Mesendoderm (in vitro differentiated cells): ENCODE results near the gene OR5A1.

Experiments
- DNase-seq: peaks from one replicate; pipeline ENCODE4 v3.0.0; 2013
- H2AK5ac ChIP-seq: 2 replicates; pipeline ENCODE4 v1.6.1; 2013; ENCODE audit warnings: low read length, inconsistent platforms
- H2BK120ac ChIP-seq: 2 replicates; pipeline ENCODE4 v1.6.1; 2013; ENCODE audit warnings: low read depth, mild to moderate bottlenecking, low read length, moderate library complexity, mixed read lengths
- H2BK15ac ChIP-seq: replicated peaks from 2 replicates; pipeline ENCODE4 v1.6.1; 2013; ENCODE audit warnings: low read depth, mild to moderate bottlenecking, moderate library complexity
- H2BK5ac ChIP-seq: 2 replicates; pipeline ENCODE4 v1.6.1; 2013; ENCODE audit warnings: low read length, inconsistent platforms
- H3K18ac ChIP-seq: 2 replicates; pipeline ENCODE4 v1.6.1; 2013; ENCODE audit warnings: mild to moderate bottlenecking, low read length, mixed read lengths
- H3K23ac ChIP-seq: one replicate; pipeline ENCODE4 v1.6.1; 2013; ENCODE audit warnings: low read length
- H3K27ac ChIP-seq: 2 replicates; pipeline ENCODE4 v1.5.1; 2013; ENCODE audit warnings: low read depth, mild to moderate bottlenecking, inconsistent platforms, low read length, moderate library complexity
- H3K27me3 ChIP-seq: 2 replicates; pipeline ENCODE4 v1.6.1; 2013; ENCODE audit warnings: low read length, control low read depth, mild to moderate bottlenecking, inconsistent platforms; ENCODE audit not compliant: insufficient read depth, poor library complexity
- H3K36me3 ChIP-seq: 2 replicates; pipeline ENCODE4 v1.6.1; 2013; ENCODE audit warnings: low read length, inconsistent platforms; ENCODE audit not compliant: control insufficient read depth, insufficient read depth
- H3K4ac ChIP-seq: one replicate; pipeline ENCODE4 v1.6.1; 2013; ENCODE audit warnings: low read depth, mild to moderate bottlenecking, low read length, moderate library complexity
- H3K4me1 ChIP-seq: 2 replicates; pipeline ENCODE4 v1.6.1; 2013; ENCODE audit warnings: low read depth, low read length, inconsistent platforms; ENCODE audit not compliant: control insufficient read depth
- H3K4me2 ChIP-seq: 2 replicates; pipeline ENCODE4 v1.6.1; 2013; ENCODE audit warnings: low read length
- H3K4me3 ChIP-seq: 2 replicates; pipeline ENCODE4 v1.5.1; 2013; ENCODE audit warnings: mild to moderate bottlenecking, low read length
- H3K56ac ChIP-seq: one replicate; pipeline ENCODE4 v1.6.1; 2013; ENCODE audit warnings: low read length
- H3K79me1 ChIP-seq: 2 replicates; pipeline ENCODE4 v1.6.1; 2013; ENCODE audit warnings: low read length, inconsistent platforms
- H3K79me2 ChIP-seq: 2 replicates; pipeline ENCODE4 v1.6.1; 2013; ENCODE audit warnings: mild to moderate bottlenecking, low read length; ENCODE audit not compliant: control insufficient read depth, insufficient read depth
- H3K9ac ChIP-seq: 2 replicates; pipeline ENCODE4 v1.6.1; 2013; ENCODE audit warnings: low read length, inconsistent platforms
- H4K5ac ChIP-seq: one replicate; pipeline ENCODE4 v1.6.1; 2013; ENCODE audit warnings: low read length
- H4K8ac ChIP-seq: one replicate; pipeline ENCODE4 v1.6.1; 2013; ENCODE audit warnings: low read depth, mild to moderate bottlenecking, control low read depth, low read length, moderate library complexity
- WGBS: extraction: QIAGEN DNeasy Blood & Tissue Kit; methylation state at CpG from one replicate; pipeline ENCODE4 v1.1.7; 2013; ENCODE audit warnings: low lambda C conversion rate, missing lambda C conversion rate; ENCODE audit not compliant: insufficient coverage; ENCODE audit errors: extremely low coverage; 5-methylcytosine and 5-hydroxymethylcytosine counted together

Gene OR5A1

DNA sequence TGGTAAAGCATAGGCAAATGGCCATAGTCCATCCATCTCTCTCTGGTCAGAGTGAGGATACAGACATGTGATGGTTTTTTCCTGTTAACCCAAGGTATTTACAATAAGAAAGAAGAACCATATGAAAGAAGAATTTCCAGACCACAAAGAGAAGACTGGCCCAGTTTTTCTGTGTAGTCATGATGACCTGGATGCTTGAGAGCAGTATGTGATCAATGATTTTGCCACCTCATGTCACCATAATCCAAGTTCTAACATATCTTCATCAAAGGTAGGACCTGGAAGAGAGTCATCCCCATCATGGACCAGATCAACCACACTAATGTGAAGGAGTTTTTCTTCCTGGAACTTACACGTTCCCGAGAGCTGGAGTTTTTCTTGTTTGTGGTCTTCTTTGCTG is 20.4 kb downstream of the OR5A1 start, which contains the start of gene OR4D6:
TSS of gene OR4D6 (plus strand) at position 301 of the 400 bp plus-strand sequence. CDS start at position 301, 0 bp downstream.
- Histone ChIP-seq H3K18ac (no peak within 1 kb of the TSS), H3K4ac (no peak within 1 kb of the TSS), H2BK15ac (no peak within 1 kb of the TSS), H2AK5ac (no peak within 1 kb of the TSS), H3K27me3 (no peaks in the 10 kb centered on the region), H2BK5ac (no peak within 1 kb of the TSS), H3K79me2 (no peaks in the 10 kb centered on the region), H3K23ac (no peak within 1 kb of the TSS), H3K4me2 (no peak within 1 kb of the TSS), H3K36me3 (no peaks in the 10 kb centered on the region), H4K5ac (no peak within 1 kb of the TSS), H4K8ac (no peak within 1 kb of the TSS), H3K9ac (no peak within 1 kb of the TSS), H3K4me1 (no peaks in the 10 kb centered on the region), H2BK120ac (no peak within 1 kb of the TSS), H3K79me1 (no peaks in the 10 kb centered on the region), H3K27ac (no peak within 1 kb of the TSS), H3K4me3 (no peak within 1 kb of the TSS), H3K56ac (no peak within 1 kb of the TSS)
- WGBS: no CpG with 5 or more reads among the region's 2 CpGs
- DNase-seq: no peak

DNA sequence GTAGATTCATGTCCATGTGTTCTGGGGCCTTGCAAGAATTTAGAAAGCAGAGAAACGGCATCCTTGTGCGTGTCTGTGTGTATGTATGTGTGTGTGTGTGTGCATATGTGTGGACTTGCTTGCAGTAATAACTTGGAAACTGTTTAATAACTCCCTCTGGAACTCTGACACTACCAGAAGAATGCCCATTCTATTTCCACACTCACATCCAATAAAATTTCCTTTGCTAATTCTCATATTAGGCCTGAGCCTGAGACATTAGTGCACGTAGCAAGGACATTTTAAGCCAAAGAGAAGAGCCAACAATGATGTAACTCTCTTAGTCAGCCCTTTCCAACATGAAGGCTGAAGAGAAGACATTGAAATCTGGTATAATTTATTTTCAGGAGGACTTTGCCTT is 23.6 kb downstream of the OR5A1 start:
- H3K79me2 ChIP-seq: no peaks in the 10 kb centered on the region
- no peak overlapping the region for H3K56ac ChIP-seq
- H4K5ac ChIP-seq: no peak overlapping the region
- no peak overlapping the region for H3K18ac ChIP-seq
- no peak overlapping the region for H4K8ac ChIP-seq
- no peak overlapping the region for H2AK5ac ChIP-seq
- H3K4me3 ChIP-seq: no peak overlapping the region
- H2BK120ac ChIP-seq: no peak overlapping the region
- no peaks in the 10 kb centered on the region for H3K4me1 ChIP-seq
- no peaks in the 10 kb centered on the region for H3K36me3 ChIP-seq
- no peak for DNase-seq
- no peak overlapping the region for H3K4ac ChIP-seq
- H2BK15ac ChIP-seq: no peak overlapping the region
- H3K9ac ChIP-seq: no peak overlapping the region
- no CpG with 5 or more reads among the region's 3 CpGs for WGBS
- H3K79me1 ChIP-seq: no peaks in the 10 kb centered on the region
- H3K27ac ChIP-seq: no peak overlapping the region
- no peak overlapping the region for H2BK5ac ChIP-seq
- no peaks in the 10 kb centered on the region for H3K27me3 ChIP-seq
- H3K4me2 ChIP-seq: no peak overlapping the region
- H3K23ac ChIP-seq: no peak overlapping the region

DNA sequence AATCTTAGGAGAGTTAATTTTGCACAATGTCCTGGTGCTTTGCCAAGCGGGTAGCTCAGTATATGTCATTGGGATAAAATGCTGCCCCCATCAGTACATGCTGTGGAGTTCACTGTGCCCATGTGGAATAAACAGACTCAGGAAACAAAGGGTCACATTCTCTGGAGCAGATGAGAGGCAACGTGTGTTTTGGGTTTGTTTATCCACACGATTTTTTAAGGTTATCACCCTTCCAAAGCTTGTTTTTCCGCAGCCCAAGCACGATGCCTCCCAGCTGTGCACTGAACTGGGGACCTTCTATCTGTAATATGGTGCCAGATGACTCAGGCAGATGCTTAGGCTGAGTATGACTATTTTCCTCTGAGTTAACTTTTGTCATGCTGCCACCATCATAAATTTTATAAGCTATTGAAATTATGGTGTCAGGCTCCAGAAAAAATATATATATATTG is 26.9 kb downstream of the OR5A1 start:
- H3K36me3 ChIP-seq: no peaks in the 10 kb centered on the region
- no peak overlapping the region for H3K4ac ChIP-seq
- H3K79me2 ChIP-seq: no peaks in the 10 kb centered on the region
- DNase-seq: peak; percentile 21
- no CpG with 5 or more reads among the region's 5 CpGs for WGBS
- H2BK5ac ChIP-seq: no peak overlapping the region
- no peak overlapping the region for H3K23ac ChIP-seq
- no peaks in the 10 kb centered on the region for H3K79me1 ChIP-seq
- H4K5ac ChIP-seq: no peak overlapping the region
- no peak overlapping the region for H3K56ac ChIP-seq
- no peaks in the 10 kb centered on the region for H3K4me1 ChIP-seq
- H3K9ac ChIP-seq: no peak overlapping the region
- no peak overlapping the region for H2BK120ac ChIP-seq
- no peak overlapping the region for H2AK5ac ChIP-seq
- no peak overlapping the region for H2BK15ac ChIP-seq
- no peak overlapping the region for H3K4me2 ChIP-seq
- H3K27ac ChIP-seq: no peak overlapping the region
- H3K18ac ChIP-seq: no peak overlapping the region
- H4K8ac ChIP-seq: no peak overlapping the region
- no peak overlapping the region for H3K4me3 ChIP-seq
- no peaks in the 10 kb centered on the region for H3K27me3 ChIP-seq

DNA sequence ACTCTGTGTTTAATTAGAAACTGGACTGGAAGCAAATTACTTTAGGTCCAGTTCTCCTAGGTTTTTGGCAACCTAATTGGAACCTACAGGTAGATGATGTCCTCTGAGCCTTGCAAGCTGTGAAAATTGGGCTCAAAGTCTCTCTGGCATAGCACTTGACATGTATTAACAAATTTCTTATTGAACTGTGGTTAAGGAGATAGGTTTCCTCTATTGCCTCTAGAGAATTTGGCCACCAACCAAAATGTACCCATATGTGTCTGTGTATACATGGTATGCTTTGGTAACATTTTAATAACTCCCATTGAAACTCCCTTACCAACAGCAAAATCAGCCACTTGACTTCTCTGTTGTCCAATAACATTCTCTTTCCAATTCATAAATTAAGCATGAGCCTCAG is 36.7 kb downstream of the OR5A1 start, which contains the start of gene OR4D10:
TSS of gene OR4D10 (plus strand) at position 301 of the 400 bp plus-strand sequence. CDS start 4,115 bp downstream, outside the sequence.
- Histone ChIP-seq H3K27me3 (no peaks in the 10 kb centered on the region), H3K4me2 (no peak within 1 kb of the TSS), H2AK5ac (no peak within 1 kb of the TSS), H3K18ac (no peak within 1 kb of the TSS), H3K9ac (no peak within 1 kb of the TSS), H3K27ac (no peak within 1 kb of the TSS), H2BK5ac (no peak within 1 kb of the TSS), H3K4me1 (no peaks in the 10 kb centered on the region), H3K36me3 (no peaks in the 10 kb centered on the region), H2BK15ac (no peak within 1 kb of the TSS), H3K4ac (no peak within 1 kb of the TSS), H3K79me1 (no peaks in the 10 kb centered on the region), H3K23ac (no peak within 1 kb of the TSS), H4K8ac (no peak within 1 kb of the TSS), H4K5ac (no peak within 1 kb of the TSS), H3K4me3 (no peak within 1 kb of the TSS), H2BK120ac (no peak within 1 kb of the TSS), H3K79me2 (no peaks in the 10 kb centered on the region), H3K56ac (no peak within 1 kb of the TSS)
- DNase-seq: no peak

DNA sequence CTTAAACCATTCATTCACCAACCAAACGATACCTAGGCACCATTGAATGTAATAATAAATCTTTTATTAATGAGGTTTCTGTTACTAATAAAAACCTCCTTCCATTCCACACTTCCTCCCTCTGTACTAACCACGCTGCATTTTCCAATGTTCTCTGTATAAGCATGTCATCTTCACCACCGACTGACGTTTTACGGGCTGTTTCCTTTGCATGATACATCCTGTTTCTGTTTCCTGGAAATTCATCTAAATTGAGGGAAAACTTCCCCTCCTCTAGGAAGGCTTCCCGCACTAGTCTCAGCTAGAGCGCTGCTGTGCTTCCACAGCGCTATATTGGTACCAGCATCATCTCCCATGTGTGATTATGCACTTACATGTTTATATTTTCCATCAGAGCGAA is 38.9 kb downstream of the OR5A1 start:
- Histone ChIP-seq H4K5ac (no peak overlapping the region), H2BK15ac (no peak overlapping the region), H3K23ac (no peak overlapping the region), H3K79me2 (no peaks in the 10 kb centered on the region), H2BK120ac (no peak overlapping the region), H3K4me1 (no peaks in the 10 kb centered on the region), H3K4ac (no peak overlapping the region), H4K8ac (no peak overlapping the region), H3K79me1 (no peaks in the 10 kb centered on the region), H3K4me3 (no peak overlapping the region), H3K4me2 (no peak overlapping the region), H3K27ac (no peak overlapping the region), H2AK5ac (no peak overlapping the region), H3K56ac (no peak overlapping the region), H3K36me3 (no peaks in the 10 kb centered on the region), H3K18ac (no peak overlapping the region), H3K27me3 (no peaks in the 10 kb centered on the region), H2BK5ac (no peak overlapping the region), H3K9ac (no peak overlapping the region)
- DNase-seq: no peak
- no CpG with 5 or more reads among the region's 9 CpGs for WGBS

DNA sequence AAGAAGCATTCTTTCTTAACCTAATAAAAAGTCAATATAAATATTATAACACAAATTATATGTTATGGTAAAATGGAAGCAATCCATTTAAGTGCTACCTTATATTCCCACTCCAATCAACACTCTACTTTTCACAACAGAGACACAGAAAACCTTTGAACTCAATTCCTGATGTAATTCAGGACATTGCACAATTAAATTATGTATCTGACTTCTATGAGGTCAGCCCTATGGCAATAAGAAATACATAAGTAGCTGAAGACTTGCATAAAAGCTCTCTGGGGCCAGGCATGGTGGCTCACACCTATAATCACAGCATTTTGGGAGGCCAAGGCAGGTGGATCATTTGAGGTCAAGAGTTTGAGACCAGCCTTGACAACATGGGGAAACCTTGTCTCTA is 43.6 kb downstream of the OR5A1 start:
- no peaks in the 10 kb centered on the region for H3K79me2 ChIP-seq
- H3K4me3 ChIP-seq: no peak overlapping the region
- no peak overlapping the region for H2BK120ac ChIP-seq
- H3K4ac ChIP-seq: no peak overlapping the region
- H3K27me3 ChIP-seq: no peaks in the 10 kb centered on the region
- no peak overlapping the region for H2BK5ac ChIP-seq
- H3K79me1 ChIP-seq: no peaks in the 10 kb centered on the region
- no peak overlapping the region for H4K5ac ChIP-seq
- H3K4me1 ChIP-seq: no peaks in the 10 kb centered on the region
- H3K4me2 ChIP-seq: no peak overlapping the region
- no peak overlapping the region for H3K23ac ChIP-seq
- no peak overlapping the region for H3K56ac ChIP-seq
- H3K18ac ChIP-seq: no peak overlapping the region
- no peak overlapping the region for H2AK5ac ChIP-seq
- no peak overlapping the region for H2BK15ac ChIP-seq
- no peak overlapping the region for H4K8ac ChIP-seq
- no peaks in the 10 kb centered on the region for H3K36me3 ChIP-seq
- H3K27ac ChIP-seq: no peak overlapping the region
- H3K9ac ChIP-seq: no peak overlapping the region
- DNase-seq: no peak
